CD4-positive, CD25-positive, alpha-beta regulatory T cell (primary cell): ENCODE results near the gene KCNA10. TPM values are rescaled to one million over a fixed set of nuclear protein-coding genes. Genes with fewer than 3 reads are reported as not detected.

Source experiments
- ATAC-seq, 2 donors: fragments of 150-1000 bp; cut with Tn5 transposase; one replicate each; pipeline ENCODE4 v1.10.0; 2021; ENCODE audit warnings: low read depth in 2 of 2, moderate number of reproducible peaks in 2 of 2, moderate library complexity in 1 of 2
- DNase-seq, 3 donors: peaks; one replicate each; pipeline versions ENCODE4 v3.0.0 to v3.0.0-alpha.2; 2012 to 2022; ENCODE audit warnings: mixed read lengths in 1 of 3
- H3K27ac ChIP-seq: one replicate; pipeline ENCODE4 v1.7.0; 2013; ENCODE audit warnings: mild to moderate bottlenecking, low read length; ENCODE audit not compliant: insufficient read depth, poor library complexity, severe bottlenecking
- H3K27me3 ChIP-seq: one replicate; pipeline ENCODE4 v1.7.0; 2013; ENCODE audit warnings: low read length; ENCODE audit not compliant: control insufficient read depth, insufficient read depth
- H3K36me3 ChIP-seq: one replicate; pipeline ENCODE4 v1.7.0; 2013; ENCODE audit warnings: mild to moderate bottlenecking, low read length, moderate library complexity; ENCODE audit not compliant: control insufficient read depth, insufficient read depth
- H3K4me1 ChIP-seq: 2 replicates; pipeline ENCODE4 v1.7.0; 2013; ENCODE audit warnings: mild to moderate bottlenecking, low read length; ENCODE audit not compliant: insufficient read depth, control insufficient read depth, poor library complexity, severe bottlenecking
- H3K4me3 ChIP-seq: one replicate; pipeline ENCODE4 v1.7.0; 2013; ENCODE audit warnings: low read depth, mild to moderate bottlenecking, low read length, moderate library complexity
- H3K9me3 ChIP-seq, 2 experiments: 1 replicate in 1 of 2; 2 replicates in 1 of 2; pipeline ENCODE4 v1.7.0; 2013; ENCODE audit warnings: low read length in 2 of 2, mild to moderate bottlenecking in 1 of 2, moderate library complexity in 1 of 2; ENCODE audit not compliant: control insufficient read depth in 2 of 2
- H3K27ac Mint-ChIP-seq, 3 donors: one replicate each; pipeline ENCODE4 v1.8.0; 2020 to 2022; ENCODE audit warnings: mild to moderate bottlenecking in 3 of 3, mixed read lengths in 3 of 3, moderate library complexity in 2 of 3
- H3K27me3 Mint-ChIP-seq: one replicate; pipeline ENCODE4 v1.8.0; 2022; ENCODE audit warnings: mild to moderate bottlenecking, mixed read lengths
- H3K36me3 Mint-ChIP-seq: one replicate; pipeline ENCODE4 v1.8.0; 2020; ENCODE audit warnings: mixed read lengths
- H3K4me1 Mint-ChIP-seq, 4 donors: one replicate each; pipeline ENCODE4 v1.8.0; 2020 to 2022; ENCODE audit warnings: mixed read lengths in 4 of 4, mild to moderate bottlenecking in 1 of 4
- H3K4me3 Mint-ChIP-seq, 4 donors: one replicate each; pipeline ENCODE4 v1.8.0; 2020 to 2022; ENCODE audit warnings: mild to moderate bottlenecking in 4 of 4, mixed read lengths in 4 of 4, moderate library complexity in 3 of 4
- H3K9me3 Mint-ChIP-seq, 7 donors: one replicate each; pipeline ENCODE4 v1.8.0; 2020 to 2022; ENCODE audit warnings: mixed read lengths in 7 of 7, mild to moderate bottlenecking in 3 of 7, moderate library complexity in 2 of 7
- polyA plus RNA-seq, 4 donors: library from polyadenylated mRNA; unstranded; fragments of 300-500 nt; fragmentation: Illumina TruSeq; gene quantifications; one replicate each; pipeline ENCODE4 v1.2.3, GENCODE V29; 2021
- total RNA-seq: library from RNA; stranded (reverse); gene quantifications from one replicate; pipeline ENCODE4 v1.2.3, GENCODE V29; 2022

KCNA10 gene
- total and polyA plus RNA-seq, 5 donors from 2014 or later = not detected

- no peak overlapping the region for H3K27ac Mint-ChIP-seq
- Histone ChIP-seq H3K9me3 (no peaks in the 10 kb centered on the region), H3K4me1 (no peaks in the 10 kb centered on the region), H3K27ac (no peak overlapping the region), H3K36me3 (no peaks in the 10 kb centered on the region), H3K4me3 (no peak overlapping the region), H3K27me3 (no peaks in the 10 kb centered on the region)
- H3K4me1 Mint-ChIP-seq = no peaks in the 10 kb centered on the region
- H3K36me3 Mint-ChIP-seq = no peaks in the 10 kb centered on the region
- peaks cover 0 to 2% (median 0%) of the 10 kb centered on the region in 7 donors for H3K9me3 Mint-ChIP-seq
- DNase-seq = no peak
- no peak overlapping the region for H3K4me3 Mint-ChIP-seq
- ATAC-seq = no peak
- H3K27me3 Mint-ChIP-seq = peaks cover 8% of the 10 kb centered on the region
Measured at GRCh38 chr1:110474444-110474843, 44.5 kb downstream of the KCNA10 start.

- no peaks in the 10 kb centered on the region for H3K4me1 Mint-ChIP-seq
- no peak overlapping the region for H3K4me3 Mint-ChIP-seq
- Histone ChIP-seq H3K27me3 (no peaks in the 10 kb centered on the region), H3K4me3 (no peak overlapping the region), H3K27ac (no peak overlapping the region), H3K9me3 (no peaks in the 10 kb centered on the region), H3K4me1 (no peaks in the 10 kb centered on the region), H3K36me3 (no peaks in the 10 kb centered on the region)
- DNase-seq = no peak
- H3K9me3 Mint-ChIP-seq = peaks cover 0 to 1% (median 0%) of the 10 kb centered on the region in 7 donors
- no peak overlapping the region for H3K27ac Mint-ChIP-seq
- H3K27me3 Mint-ChIP-seq = peaks cover 8% of the 10 kb centered on the region
- no peaks in the 10 kb centered on the region for H3K36me3 Mint-ChIP-seq
- ATAC-seq = no peak
Measured at GRCh38 chr1:110472546-110472945, 46.4 kb downstream of the KCNA10 start.

- no peak overlapping the region for H3K4me3 ChIP-seq
- H3K9me3 Mint-ChIP-seq = no peaks in the 10 kb centered on the region
- no peaks in the 10 kb centered on the region for H3K36me3 ChIP-seq
- H3K36me3 Mint-ChIP-seq = no peaks in the 10 kb centered on the region
- H3K27me3 ChIP-seq = no peaks in the 10 kb centered on the region
- H3K27ac ChIP-seq = no peak overlapping the region
- ATAC-seq (no peak), DNase-seq (no peak)
- no peaks in the 10 kb centered on the region for H3K9me3 ChIP-seq
- no peaks in the 10 kb centered on the region for H3K4me1 Mint-ChIP-seq
- peaks cover 8% of the 10 kb centered on the region for H3K27me3 Mint-ChIP-seq
- H3K4me1 ChIP-seq = no peaks in the 10 kb centered on the region
- H3K27ac Mint-ChIP-seq = no peak overlapping the region
- H3K4me3 Mint-ChIP-seq = no peak overlapping the region
Measured at GRCh38 chr1:110471131-110471530, 47.8 kb downstream of the KCNA10 start.

Other genes starting within 250 kb of the KCNA10 start
- 53.3 TPM for gene RBM15, start 179.8 kb downstream of the KCNA10 start, total RNA-seq
- gene RBM15, start 179.8 kb downstream of the KCNA10 start, polyA plus RNA-seq = 10 to 100 TPM in 3 of 4 donors, 1 to 10 TPM in 1; 7.5 to 12.9 (median 11.6) TPM
- not detected for gene SLC16A4, start 128.1 kb downstream of the KCNA10 start, total RNA-seq
- gene SLC16A4, start 128.1 kb downstream of the KCNA10 start, polyA plus RNA-seq = under 1 TPM; 0.31 to 0.73 (median 0.65) TPM
- 79.3 TPM for gene LAMTOR5, start 111.5 kb downstream of the KCNA10 start, total RNA-seq
- gene LAMTOR5, start 111.5 kb downstream of the KCNA10 start, polyA plus RNA-seq = 100 to 1,000 TPM; 289 to 409 (median 303) TPM
- gene PROK1, start 68.0 kb downstream of the KCNA10 start, total RNA-seq = not detected
- not detected for gene PROK1, start 68.0 kb downstream of the KCNA10 start, polyA plus RNA-seq
- 5.8 TPM for gene KCNA2, start 87.2 kb upstream of the KCNA10 start, total RNA-seq
- 1 to 10 TPM in 1 of 4 donors, under 1 TPM in 3; 0.50 to 1.5 (median 0.62) TPM for gene KCNA2, start 87.2 kb upstream of the KCNA10 start, polyA plus RNA-seq
- gene KCNA3, start 155.8 kb upstream of the KCNA10 start, total RNA-seq = 120 TPM
- gene KCNA3, start 155.8 kb upstream of the KCNA10 start, polyA plus RNA-seq = 10 to 100 TPM; 61.6 to 87.5 (median 84.9) TPM